NCI-H2029 (cell line): ENCODE measurements around the gene STK17A.
"Not testable (repeated sequence)": the region's sequence is repeated elsewhere in the genome, so short reads cannot be mapped to it uniquely, and the experiment has no call there.

Source experiments
- DNase-seq: peaks from one replicate; lab custom pipeline; 2025; lab: John Stamatoyannopoulos, UW

Gene STK17A

GRCh38 chr7:43660141-43660540 lies 77.2 kb downstream of the STK17A start:
- DNase-seq, result no peak

- no peak for DNase-seq
Measured at GRCh38 chr7:43664681-43665080, 81.8 kb downstream of the STK17A start.

GRCh38 chr7:43666938-43667337 lies 84.0 kb downstream of the STK17A start:
- DNase-seq, result no peak

- no peak for DNase-seq
Measured at GRCh38 chr7:43668035-43668434, 85.1 kb downstream of the STK17A start.

- DNase-seq, result no peak
Measured at GRCh38 chr7:43669286-43670081, 86.6 kb downstream of the STK17A start.

GRCh38 chr7:43671521-43671920 lies 88.6 kb downstream of the STK17A start:
- no peak for DNase-seq

- not testable (repeated sequence) for DNase-seq
Measured at GRCh38 chr7:43673243-43673976, 90.5 kb downstream of the STK17A start.

GRCh38 chr7:43674559-43675436 lies 91.9 kb downstream of the STK17A start:
- no peak for DNase-seq
